Measurements from ENCODE around the gene CCDC68. TPM values are rescaled to one million over a fixed set of nuclear protein-coding genes. Genes with fewer than 3 reads are reported as not detected.
A peak's percentile ranks its signal among the peaks of the same experiment; 100 is the strongest.
"Not testable (repeated sequence)": the region's sequence is repeated elsewhere in the genome, so short reads cannot be mapped to it uniquely, and the experiment has no call there.

The CCDC68 gene, protein sequence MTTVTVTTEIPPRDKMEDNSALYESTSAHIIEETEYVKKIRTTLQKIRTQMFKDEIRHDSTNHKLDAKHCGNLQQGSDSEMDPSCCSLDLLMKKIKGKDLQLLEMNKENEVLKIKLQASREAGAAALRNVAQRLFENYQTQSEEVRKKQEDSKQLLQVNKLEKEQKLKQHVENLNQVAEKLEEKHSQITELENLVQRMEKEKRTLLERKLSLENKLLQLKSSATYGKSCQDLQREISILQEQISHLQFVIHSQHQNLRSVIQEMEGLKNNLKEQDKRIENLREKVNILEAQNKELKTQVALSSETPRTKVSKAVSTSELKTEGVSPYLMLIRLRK
- total RNA-seq = 1 to 10 TPM; 4.9 to 5.4 TPM
- long read RNA-seq, full-length matches to known transcripts = 1 of 4 reads
- long read RNA-seq, partial matches to known transcripts = 1 of 4 reads
- long read RNA-seq, other reads (novel, unspliced or antisense) = 2 of 4 reads

DNA sequence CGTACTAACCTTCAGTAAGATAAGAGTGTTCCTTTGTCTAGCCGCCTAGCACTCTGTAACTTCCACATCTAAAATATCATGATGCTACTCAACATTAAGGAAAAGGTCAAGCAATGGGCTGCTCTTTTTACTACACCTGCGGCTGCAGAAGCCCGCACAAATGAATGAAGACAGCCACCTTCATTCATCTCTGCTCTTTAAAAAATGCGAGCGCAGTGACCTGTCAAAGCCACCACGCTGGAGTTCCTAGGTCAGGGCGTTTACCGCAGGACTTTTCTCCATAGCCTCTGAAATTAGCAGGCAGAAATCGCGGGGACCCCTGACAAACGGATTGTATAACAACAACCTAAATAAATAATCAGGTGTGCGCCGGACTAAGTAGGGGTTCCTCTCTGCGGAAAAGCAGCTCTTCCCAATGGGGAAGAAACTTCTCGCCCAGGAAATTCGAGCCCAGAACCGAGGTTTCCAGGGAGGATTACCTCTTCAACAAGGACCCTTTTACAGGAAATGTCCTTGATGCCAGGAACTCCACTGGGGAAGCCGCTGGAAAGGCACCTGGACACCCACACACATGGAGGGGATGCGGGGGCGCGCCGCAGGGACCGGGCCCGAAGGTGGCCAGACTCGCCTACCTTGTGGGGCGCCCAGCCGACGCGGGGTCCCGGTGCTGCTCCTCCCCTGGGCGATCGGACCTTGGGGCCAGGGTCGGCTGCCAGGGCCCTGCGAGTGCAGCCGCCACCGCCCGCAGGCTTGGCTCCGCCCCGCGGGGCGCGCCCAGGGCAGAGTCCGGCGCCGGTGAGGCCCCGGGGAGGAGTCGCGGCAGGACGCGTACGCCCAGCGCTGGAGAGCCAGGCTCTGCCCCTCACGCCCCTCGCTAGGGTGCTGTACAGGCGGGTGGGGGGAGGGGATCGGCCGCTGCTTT lies at the start of gene CCDC68:
Gene CCDC68, minus strand, starts transcription at position 758 of the 922 bp plus-strand sequence. CDS start 16,670 bp downstream, outside the sequence.
- intact Hi-C loops (cut with DNase I) = no loop called here
- peak; percentile 91 to 98 for ATAC-seq
- peak; percentile 75 for DNase-seq

DNA sequence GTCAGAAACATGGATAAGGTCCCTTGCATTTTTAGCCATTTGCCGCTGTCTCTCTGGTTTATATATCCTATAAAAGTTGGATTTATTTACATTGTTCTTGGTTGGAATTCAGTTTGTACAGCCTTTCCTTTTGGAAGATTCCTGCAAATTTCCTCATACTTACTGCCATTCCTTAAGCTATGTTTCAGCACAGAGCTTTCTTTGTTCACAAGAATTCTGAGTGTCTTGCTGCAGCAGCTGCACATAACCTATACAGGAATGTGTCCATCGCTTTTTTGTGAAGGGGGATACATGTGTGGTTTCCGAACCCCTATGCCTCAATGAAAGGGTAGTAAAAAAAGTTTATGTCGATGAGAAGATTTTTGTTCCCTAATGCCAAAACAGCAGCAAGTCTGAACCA lies 48.3 kb upstream of the CCDC68 start:
- no peak for ATAC-seq
- intact Hi-C loops (cut with DNase I) = no loop called here
- no peak for DNase-seq

DNA sequence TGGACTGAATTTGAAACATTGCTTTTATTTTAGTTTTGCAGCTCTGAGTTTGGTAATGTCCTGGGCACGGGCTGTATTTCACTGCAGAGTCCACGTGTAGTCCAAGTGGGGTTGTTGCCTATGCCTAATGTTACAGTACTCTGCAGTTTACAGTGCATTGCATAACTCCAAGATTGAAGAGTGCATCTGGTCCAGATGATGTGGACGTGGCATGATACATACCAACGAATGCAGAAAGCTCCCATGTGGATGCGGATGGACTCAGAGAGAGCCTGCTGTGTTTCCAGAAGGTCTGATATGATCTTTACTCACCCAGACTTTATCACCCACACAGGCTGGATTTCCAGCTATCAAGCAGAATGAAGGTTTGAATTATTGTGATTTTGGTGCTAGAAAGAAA lies 44.4 kb upstream of the CCDC68 start:
- intact Hi-C loops (cut with DNase I) = no loop called here
- no peak for DNase-seq
- ATAC-seq = no peak

DNA sequence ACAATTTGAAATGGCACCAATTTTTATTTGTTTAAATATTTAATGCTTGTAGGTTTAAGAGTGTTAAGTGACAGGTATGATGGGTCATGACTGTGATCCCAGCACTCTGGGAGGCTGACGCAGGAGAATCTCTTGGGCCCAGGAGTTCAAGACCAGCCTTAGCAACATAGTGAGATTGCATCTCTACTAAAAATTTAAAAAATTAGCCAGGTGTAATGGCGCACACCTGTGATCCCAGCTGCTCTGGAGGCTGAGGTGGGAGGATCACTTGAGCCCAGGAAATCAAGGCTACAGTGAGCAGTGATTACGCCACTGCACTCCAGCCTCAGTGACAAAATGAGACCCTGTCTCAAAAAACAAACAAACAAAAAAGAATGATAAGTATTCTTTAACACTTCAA lies 43.0 kb upstream of the CCDC68 start:
- intact Hi-C loops (cut with DNase I) = no loop called here
- DNase-seq = no peak
- no peak for ATAC-seq

DNA sequence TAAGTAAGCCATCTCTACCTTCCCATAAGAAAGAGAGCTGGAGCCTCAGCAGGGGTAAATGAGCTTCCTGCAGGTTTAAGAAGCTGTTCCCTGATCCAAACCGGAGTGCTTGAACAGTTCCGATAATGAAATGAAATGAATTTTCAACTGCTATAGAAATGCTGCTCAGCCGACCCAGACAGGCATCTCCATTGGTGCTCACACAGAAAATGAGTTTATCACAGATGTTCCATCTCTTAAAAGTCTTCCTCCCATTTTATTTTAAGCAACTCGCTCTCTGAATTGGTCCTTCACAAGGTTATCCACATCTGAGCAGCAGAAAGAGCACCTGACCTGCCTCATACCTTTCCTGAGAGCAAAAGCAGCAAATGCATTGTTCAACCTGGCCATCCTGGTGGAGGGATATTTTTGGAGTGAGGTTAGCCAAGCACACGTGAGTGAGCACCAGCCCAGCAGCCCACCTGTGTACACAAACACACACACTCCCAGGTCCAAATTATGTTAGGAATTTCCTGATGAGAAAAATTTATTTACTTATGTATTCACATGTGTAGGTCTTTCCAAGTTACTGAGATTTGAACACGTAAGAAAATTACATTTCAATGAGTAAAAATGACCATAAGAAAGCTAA lies 42.2 kb upstream of the CCDC68 start:
- intact Hi-C loops (cut with DNase I) = no loop called here
- no peak for DNase-seq
- no peak for ATAC-seq

DNA sequence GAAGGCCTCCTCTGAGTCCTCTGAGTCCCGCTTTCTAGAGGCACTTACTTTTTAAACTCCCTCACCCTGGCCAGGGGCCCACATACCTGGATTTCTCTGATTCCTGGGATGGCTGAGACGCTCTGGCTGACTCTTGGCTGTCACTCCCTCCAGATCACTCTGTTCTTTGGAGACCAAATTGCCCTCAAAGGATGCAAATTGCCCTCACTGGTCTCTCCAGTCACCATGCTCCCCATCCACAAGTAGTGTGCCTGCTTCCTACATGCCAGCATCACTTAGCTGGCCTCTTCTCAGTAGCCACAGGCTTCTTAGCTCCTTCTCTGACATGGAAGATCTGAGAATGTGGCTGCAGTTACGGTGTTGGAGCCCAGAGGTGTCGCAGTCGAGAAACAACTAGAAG lies 41.3 kb upstream of the CCDC68 start:
- intact Hi-C loops (cut with DNase I) = no loop called here
- no peak for DNase-seq

DNA sequence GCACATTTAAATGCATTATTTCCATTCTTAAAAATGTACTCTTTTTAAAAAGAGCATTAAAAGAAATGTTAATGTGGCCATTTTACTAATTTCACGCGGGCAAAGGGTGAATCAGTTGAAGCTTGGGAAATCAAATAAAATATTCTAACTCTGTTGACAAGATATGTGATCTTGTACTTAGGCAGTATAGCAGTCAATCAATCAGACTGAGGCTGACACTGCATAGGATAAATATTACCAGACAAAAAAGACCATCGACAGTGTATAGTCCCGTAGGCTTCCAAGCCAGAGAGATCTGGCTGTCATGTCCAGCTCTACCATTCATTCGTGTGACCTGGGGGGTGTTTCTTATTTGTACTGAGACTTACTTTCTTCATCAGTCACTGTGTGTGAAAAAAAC lies 39.8 kb upstream of the CCDC68 start:
- intact Hi-C loops (cut with DNase I) = no loop called here
- no peak for ATAC-seq

More for the DNA sequence above, 41.3 kb upstream of the CCDC68 start:
- no peak for ATAC-seq

DNA sequence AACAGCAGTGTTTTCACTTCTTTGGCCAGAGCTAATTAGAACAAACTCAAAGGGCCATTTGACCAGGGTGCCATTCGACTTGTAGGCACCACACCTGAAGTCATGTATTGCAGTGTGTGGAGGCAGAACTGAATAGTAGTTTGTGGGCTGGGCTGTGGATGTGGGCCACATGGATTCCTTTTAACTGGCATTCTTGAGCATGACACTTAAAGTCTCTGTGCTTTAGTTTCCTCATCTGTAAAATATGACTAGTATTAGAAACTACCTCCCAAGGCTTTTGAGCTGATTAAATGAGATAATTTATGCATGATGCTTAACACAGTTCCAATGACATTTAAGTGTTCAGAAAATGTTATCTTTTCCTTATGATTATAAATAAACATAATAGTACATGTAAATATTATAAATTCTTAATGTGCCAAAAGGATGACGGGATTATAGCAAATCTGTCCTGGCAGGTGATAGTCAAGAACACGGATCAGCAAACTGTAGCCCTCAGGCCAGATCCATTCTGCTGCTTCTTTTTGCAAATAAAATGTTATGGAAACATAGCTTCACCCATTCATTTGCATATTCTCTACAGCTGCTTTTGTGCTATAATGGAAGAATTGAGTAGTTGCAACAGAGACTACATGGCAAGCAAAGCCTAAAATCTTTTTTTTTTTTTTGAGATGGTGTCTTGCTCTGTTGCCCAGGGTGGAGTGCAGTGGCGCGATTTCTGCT lies 36.3 kb upstream of the CCDC68 start:
- ATAC-seq (no peak), DNase-seq (no peak)
- intact Hi-C loops (cut with DNase I) = no loop called here

More for the DNA sequence above, 39.8 kb upstream of the CCDC68 start:
- DNase-seq = no peak

DNA sequence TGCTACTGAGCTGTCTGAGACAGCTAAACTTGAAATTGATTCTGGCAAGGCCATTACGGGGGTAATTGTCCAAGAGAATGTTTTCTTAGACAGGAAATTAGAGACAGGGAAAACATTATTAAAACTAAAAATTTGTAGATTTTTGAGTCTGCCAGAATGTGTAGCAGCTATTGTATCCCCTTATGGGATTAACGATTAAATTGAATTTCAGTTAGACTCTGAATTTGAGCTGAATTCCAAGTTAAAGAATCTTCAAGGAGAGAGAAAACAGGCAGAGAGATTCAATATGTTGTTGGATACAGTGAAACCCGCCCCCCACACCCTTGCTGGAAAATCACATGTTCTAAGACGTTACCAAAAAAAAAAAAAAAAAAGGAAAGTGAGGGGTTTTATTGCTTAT lies 32.7 kb upstream of the CCDC68 start:
- DNase-seq = no peak
- intact Hi-C loops (cut with DNase I) = no loop called here
- no peak for ATAC-seq

DNA sequence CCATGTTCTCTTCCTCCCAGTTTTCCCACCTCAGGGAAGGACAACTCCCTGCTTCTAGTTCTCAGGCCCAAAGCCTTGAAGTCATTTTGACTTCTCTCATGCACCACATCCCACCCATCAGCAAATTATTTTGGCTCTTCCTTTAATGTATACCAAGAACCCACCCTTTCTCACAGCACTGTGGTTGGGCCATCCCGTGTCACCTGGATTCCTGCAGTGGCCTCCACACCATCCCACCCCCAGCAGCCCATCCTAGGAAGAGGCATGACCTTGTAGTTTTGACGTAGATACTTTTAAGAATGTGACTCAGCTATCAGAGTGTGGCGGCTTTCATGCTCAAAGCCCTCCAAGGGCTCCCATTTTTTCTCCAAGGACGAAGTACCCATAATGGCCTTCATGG lies 25.6 kb upstream of the CCDC68 start:
- ATAC-seq (no peak), DNase-seq (no peak)
- intact Hi-C loops (cut with DNase I) = loop anchor here (5.0 to 10.0 kb wide), 3 partner anchors 308 to 428 kb away; no protein-coding TSS in a partner anchor

DNA sequence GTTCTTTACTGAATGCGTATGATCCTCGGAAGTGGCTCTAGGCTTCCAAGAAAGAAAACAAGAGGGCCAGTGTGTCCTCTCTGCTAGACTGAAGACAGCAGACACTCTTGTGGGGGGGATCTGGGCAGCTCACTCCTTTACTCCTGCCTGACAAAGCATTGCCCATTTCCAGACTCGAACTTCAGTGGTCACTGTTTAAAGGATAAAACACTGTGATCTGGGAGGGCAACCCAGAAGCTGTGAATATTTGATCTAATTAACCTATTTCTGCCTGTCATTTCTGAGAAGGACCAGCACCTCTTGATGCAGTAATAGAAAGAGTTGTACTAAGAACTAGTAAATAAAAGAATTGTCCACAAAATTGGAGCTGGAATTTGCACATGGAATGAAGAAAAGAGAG lies 24.5 kb upstream of the CCDC68 start:
- no peak for ATAC-seq
- no peak for DNase-seq
- intact Hi-C loops (cut with DNase I) = loop anchor here (2.0 to 10.0 kb wide), 4 partner anchors 306 to 539 kb away; no protein-coding TSS in a partner anchor

DNA sequence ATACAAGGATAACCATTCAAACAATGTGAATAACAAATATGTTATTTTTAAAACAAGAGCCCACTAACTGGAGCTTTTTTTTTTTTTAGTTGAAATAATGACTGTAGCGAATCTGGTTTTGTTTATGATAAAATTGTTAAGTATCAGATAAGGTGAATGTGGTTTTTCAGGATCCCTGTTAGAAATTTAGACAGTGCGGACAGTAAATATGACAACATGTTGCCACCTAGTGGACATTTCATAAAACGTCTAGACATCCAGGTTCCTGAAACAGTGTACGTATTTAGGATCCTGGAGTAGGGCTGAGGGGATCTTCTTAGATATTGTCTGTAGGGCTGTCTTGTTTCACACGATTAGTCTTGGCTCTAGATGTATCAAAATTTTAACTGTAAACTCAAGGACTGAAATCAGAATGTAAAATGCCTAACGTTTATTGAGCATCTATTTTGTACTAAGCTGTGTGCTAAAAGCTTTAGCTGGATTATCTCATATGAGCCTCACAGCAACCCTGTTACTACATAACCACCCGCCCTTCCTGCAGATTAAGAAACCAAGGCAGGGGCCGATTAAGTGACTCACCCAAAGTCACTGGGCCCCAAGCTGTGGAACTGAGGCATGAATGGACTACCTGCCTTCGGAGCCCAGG lies 23.9 kb upstream of the CCDC68 start:
- intact Hi-C loops (cut with DNase I) = loop anchor here (2.0 to 10.0 kb wide), 4 partner anchors 306 to 538 kb away; no protein-coding TSS in a partner anchor
- ATAC-seq = peak; percentile 48 to 61
- no peak for DNase-seq

DNA sequence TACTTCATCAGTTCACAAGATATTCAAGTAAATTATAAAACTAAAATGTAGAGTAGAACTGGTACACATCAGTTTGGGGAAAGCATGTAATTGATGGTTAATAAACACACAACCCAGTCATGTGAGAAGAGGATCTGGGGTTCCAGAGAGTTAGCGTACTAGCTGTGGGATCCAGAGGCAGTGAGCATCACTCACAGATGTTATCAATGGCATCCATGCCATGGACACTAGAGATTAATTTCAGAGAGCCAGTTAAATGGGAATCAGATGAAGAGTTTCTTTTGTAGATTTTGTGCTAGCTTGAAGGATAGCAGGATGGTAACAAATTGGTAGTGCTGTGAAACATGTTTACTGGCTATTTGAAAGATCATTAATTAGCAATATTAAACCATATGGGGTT lies 21.8 kb upstream of the CCDC68 start:
- intact Hi-C loops (cut with DNase I) = loop anchor here (5.0 to 10.0 kb wide), 3 partner anchors 304 to 424 kb away; no protein-coding TSS in a partner anchor
- DNase-seq (no peak), ATAC-seq (no peak)

DNA sequence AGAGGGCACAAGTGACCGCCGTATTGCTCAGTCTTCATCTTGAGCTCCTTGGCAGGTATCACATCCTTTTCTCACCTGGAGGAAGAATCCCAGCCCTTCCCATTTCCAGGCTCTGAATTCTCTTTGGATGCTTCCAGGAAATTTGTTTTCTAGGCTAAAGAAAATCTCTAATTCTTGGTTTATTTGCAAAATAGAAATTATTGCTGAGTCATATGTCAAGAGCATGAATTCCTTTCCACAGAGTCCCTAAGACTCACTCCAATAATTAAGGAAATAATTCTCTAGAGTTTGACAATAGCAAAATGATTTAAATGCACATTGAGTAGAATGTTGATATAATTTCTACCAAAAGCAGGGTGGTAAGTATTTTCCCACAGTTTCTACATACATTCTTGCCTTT lies 16.3 kb upstream of the CCDC68 start:
- intact Hi-C loops (cut with DNase I) = no loop called here
- ATAC-seq = no peak
- DNase-seq = no peak

DNA sequence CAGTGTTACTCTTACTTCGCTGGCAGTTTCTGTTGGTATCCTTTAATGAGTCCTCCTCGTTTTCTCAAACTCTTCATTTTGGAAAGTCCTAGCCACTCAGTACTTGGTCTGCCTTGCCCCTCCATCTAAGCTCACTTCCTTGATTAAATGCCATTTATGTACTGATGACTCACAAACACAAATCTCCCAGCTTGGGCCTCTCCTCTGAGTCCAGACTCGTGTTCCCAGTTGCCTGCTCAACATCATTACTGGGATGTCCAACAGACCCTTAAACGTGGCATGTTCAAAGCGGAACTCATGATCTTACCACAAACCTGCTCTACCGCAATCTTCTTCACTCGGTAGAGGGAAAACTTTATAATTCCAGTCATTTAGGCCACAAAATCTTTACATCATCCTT lies 13.8 kb upstream of the CCDC68 start:
- intact Hi-C loops (cut with DNase I) = no loop called here
- no peak for ATAC-seq
- no peak for DNase-seq

DNA sequence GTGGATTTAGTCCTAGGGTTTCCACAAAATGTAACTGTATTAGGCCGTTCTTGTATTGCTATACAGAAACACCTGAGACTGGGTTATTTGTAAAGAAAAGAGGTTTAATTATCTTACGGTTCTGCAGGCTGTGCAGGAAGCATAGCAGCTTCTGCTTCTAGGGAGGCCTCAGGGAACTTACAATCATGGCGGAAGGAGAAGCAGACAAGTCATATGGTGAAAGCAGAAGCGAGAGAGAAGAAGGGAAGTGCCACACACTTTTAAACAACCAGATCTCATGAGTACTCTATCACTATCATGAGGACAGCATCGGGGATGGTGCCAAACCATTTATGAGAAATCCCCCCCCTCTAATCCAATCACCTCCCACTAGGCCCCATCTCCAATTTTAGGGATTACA lies 9.5 kb upstream of the CCDC68 start:
- DNase-seq (no peak), ATAC-seq (no peak)
- intact Hi-C loops (cut with DNase I) = no loop called here

DNA sequence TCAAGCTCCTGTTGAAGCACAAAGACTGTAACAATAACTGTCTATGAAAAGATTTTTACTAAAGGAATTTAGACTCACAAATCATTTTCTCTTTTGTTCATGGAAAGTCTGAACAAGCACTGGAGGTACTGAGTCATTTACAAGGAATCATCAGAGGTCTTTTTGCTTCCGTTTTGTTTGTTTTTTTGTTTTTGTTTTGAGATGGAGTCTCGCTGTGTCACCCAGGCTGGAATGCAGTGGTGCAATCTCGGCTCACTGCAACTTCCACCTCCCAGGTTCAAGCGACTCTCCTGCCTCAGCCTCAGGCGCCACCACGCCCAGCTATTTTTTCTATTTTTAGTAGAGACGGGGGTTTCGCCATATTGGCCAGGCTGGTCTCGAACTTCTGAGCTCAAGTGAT lies 9.0 kb upstream of the CCDC68 start:
- ATAC-seq; intact Hi-C loops (cut with DNase I); DNase-seq: not testable (repeated sequence)

DNA sequence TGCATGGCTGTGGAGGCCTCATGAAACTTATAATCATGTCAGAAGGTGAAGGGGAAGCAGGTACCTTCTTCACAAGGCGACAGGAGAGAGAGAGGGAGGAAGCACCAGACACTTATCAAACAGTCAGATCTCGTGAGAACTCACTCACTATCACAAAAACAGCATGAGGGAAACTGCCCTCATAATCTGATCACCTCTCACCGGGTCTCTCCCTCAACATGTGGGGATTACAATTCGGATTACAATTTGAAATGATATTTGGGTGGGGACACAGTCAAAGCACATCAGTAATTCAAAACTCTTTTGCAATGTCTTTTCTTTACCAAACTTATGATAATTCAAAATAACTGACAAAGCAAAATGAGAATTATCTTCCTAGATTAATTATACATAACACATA lies 8.5 kb upstream of the CCDC68 start:
- no peak for DNase-seq
- intact Hi-C loops (cut with DNase I) = no loop called here
- ATAC-seq = no peak

All from left cardiac atrium (tissue), 4 donors.